Daoy (cell line): ENCODE data around the gene ASTN2. TPM values are rescaled to one million over a fixed set of nuclear protein-coding genes. Genes with fewer than 3 reads are reported as not detected.
A peak's percentile ranks its signal among the peaks of the same experiment; 100 is the strongest.

Source experiments
- DNase-seq: peaks from one replicate; pipeline ENCODE4 v3.0.0-alpha.2; 2015; ENCODE audit warnings: low read depth
- total RNA-seq: library from RNA; depleted of rRNA; stranded (reverse); fragments of >200 nt; shearing (Covaris generic); gene quantifications from 2 replicates; pipeline ENCODE4 v1.2.3, GENCODE V29; 2014

The ASTN2 gene
- total RNA-seq, 1 experiment from 2014 or later: 5.7 TPM

GRCh38 chr9:116541402-116541801 is 873.5 kb downstream of the ASTN2 start:
- DNase-seq: no peak

- DNase-seq: no peak
Measured at GRCh38 chr9:116539549-116539948, 875.3 kb downstream of the ASTN2 start.

GRCh38 chr9:116525611-116526010 is 889.2 kb downstream of the ASTN2 start:
- DNase-seq: no peak

GRCh38 chr9:116524778-116525470 is 889.9 kb downstream of the ASTN2 start:
- no peak for DNase-seq

DNA sequence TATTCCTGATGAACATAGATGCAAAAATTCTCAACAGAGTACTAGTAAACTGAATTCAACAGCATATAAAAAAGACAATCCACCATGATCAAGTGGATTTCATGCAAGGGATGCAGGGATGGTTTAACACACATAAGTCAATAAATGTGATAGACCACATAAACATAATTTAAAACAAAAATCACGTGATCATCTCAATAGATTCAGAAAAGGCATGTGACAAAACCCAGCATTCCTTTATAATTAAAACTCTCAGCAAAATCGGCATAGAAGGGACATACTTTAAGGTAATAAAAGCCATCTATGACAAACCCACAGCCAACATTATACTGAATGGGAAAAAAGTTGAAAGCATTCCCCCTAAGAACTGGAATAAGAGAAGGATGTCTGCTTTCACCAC is 894.6 kb downstream of the ASTN2 start:
- no peak for DNase-seq

DNA sequence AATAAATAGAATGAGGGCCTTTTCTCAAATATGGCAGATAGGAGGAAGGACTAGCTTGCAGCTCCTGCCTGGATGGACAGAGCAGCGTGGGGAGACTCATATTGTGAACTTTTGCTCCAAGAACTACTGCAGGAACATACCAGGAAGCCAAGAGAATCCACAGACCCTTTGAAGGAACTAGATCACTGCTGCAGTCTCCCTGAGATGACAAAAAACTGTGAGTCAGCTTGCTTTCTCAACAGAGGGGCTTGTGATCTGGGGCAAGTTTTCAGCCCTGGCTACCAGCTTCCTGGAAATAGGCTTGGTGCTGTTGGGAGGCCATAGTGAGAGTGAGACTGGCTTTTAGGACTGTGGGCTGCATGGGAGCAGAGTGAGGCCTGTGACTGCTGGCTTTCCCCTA is 898.4 kb downstream of the ASTN2 start:
- DNase-seq: no peak

- no peak for DNase-seq
Measured at GRCh38 chr9:116515541-116515940, 899.3 kb downstream of the ASTN2 start.

DNA sequence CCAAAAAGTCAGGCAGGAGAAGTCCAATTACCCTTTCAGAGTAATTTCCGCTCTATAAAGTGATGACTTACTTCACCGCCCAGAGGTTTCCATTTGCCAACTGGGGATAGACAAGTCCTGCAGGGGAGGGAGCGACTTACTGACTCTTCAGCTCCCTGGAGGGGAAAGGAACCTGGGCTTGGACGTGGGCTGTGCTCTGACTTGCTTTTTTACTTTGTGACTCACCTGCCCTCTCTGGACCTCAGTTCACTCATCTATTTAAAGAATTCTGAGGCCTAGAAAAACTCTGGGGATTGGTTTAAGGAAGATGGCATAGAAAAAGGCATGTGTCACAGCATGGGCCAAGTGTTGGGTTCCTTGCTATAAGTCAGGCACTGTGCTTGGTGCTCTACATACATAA is 908.2 kb downstream of the ASTN2 start:
- peak; percentile 25 for DNase-seq

DNA sequence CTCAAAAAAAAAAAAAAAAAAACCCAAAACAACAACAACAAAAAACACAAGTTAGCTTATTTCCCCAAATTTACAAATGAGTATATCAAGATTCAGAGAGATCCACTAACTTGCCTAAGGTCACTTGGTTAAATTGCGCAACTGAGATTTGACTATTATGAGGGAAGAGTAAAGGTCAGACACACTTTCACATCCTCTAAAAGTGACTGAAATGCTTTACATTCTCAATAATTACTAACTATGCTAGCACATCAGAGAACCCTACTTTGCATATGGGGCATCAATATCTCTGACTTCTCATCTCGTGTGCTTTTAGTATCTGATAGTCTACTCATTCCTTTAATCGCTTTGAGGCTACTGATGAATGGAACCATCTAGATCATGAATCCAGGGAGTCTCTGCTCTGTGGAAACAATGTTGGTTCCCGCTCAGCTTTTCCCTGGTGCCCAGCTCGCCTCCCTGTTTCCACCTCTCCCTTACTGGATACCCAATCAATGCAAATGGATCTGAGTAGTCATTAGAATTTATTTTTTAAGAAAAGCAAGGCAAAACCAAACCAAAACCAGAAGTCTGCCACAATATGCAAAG is 909.9 kb downstream of the ASTN2 start:
- DNase-seq: no peak

GRCh38 chr9:116504081-116504480 is 910.8 kb downstream of the ASTN2 start:
- no peak for DNase-seq

GRCh38 chr9:116502746-116503145 is 912.1 kb downstream of the ASTN2 start:
- no peak for DNase-seq

GRCh38 chr9:116501871-116502270 is 913.0 kb downstream of the ASTN2 start:
- peak; percentile 84 for DNase-seq

DNA sequence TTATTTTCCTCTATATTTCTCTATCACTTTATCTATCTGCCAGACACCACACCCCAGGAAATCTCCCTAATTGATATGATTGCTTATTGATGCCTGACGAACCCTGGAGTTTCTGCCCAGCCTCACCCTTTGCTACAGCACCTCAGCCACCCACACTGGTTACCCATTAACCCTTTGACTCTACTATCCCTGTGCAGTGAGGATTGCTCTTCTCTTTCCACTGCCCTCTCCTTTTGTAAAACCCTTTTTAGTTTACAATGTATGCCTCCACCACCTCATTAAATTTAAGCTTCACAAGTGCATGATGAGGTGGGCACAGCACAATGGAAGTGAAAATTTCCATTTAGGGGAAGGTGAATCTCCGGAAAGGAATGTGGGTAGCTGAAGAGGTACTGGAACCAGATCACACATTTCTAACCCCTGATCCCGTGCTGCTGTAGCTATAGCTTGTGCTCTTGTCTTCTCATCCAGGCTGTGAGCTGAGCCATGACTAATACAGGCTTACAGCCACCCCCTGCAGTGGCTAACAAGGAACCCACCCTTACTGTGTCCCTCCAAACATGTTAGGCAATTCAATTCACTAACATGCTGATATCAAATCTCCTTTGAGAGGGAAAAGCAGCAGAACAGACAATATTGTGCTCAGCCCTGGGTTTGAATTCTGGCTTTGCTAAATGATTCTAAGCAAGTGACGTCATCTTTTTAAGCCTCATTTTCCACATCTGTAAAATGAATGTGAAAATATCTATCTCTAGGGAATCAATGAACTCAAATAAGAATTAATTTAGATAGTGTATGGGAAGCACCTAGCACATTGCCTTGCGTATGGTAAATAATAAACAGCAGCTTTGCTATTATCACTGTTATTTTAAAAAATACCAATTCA is 914.6 kb downstream of the ASTN2 start:
- peak; percentile 95 for DNase-seq

DNA sequence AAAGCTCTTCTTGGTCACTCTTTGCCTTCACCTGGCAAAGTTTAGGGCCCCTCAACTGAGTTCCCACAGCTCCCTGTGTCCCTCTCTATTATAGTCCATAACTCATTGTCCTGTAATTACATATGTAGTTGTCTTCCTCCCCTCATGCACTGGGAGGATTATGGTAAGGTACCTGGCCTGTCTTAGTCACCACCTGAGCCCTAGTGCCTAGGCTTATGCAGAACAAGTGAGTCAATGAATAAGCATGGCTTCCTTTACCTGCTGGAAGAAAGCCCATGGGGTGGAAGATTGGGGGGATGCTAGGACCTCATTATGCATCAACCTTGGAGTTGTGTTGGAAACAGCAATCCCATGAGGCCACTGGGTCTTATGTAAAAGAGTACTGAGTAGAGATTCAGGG is 915.4 kb downstream of the ASTN2 start:
- DNase-seq: no peak

GRCh38 chr9:116497095-116497890 is 917.6 kb downstream of the ASTN2 start:
- no peak for DNase-seq

DNA sequence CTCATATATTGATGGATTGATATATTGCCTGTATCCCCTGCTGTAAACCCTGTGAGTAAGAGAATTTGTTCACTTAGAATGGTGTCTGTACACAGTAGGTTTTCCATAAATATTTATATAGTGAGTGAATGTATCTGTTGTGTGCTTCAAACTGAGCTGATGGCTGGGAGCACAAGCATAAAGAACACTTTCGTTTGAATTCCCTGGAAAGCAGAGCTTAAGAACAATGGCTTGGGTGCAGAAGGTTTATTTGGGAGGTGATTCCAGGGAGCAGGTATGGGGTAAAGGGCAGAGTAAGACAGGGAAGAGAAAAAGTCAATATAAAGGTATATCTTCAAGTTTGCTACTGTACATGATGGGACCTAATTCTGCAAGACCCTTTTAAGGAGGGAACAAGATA is 918.7 kb downstream of the ASTN2 start:
- no peak for DNase-seq

DNA sequence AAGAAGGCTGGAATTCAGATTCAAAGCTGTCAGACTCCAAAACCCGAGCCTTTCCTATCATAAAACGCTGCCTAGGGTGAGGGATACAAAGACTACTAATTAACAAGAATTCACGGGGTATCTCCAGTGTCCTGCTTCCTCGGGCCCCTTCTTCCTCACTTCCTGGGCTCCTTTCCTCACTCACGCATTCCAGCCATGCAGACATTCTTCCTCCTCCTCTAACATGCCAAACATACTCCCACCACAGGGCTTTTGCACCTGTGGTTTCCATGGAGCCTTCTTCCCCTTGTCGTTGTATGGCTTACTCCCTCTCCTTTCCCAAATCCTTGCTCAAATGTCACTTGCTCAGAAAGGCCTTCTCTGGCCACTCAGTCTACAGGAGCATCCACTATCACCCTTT is 919.1 kb downstream of the ASTN2 start:
- no peak for DNase-seq

GRCh38 chr9:116494815-116495634 is 919.8 kb downstream of the ASTN2 start:
- peak; percentile 54 for DNase-seq

DNA sequence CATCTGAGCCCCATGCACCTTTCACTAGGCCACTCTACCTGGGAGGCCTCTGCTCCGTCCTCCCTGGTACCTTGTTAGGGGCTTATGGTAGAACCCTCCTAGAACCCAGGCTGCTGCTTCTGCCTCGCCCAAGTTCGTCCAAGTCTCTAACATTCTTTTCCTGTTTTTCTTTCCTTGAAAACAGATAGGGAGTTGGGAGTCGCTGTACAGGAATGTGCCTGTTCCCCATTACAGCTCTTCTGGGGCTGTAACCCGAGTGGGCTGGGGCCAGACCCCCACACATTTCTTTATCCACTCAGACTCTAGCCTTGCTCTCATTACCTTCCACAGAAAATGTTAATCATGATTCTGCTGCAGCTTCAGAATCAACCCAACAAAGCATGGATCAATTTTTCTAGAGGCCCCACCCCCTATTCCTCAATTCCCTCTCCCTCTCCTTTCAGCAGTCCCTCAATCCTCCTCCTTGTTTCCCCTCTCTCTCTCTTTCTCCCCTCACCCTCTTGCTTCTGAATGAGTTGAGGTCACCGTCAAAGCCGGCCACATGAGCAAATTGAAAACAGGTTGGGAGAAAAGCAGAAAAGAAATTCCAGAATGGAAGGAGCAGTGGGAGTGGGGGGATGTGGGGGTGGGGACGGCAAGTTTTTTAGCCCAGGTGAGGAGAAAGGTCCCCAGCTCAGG is 921.5 kb downstream of the ASTN2 start:
- DNase-seq: peak; percentile 27

GRCh38 chr9:116491659-116492058 is 923.2 kb downstream of the ASTN2 start:
- no peak for DNase-seq
